Measurements from ENCODE around the gene AATF.
A peak's percentile ranks its signal among the peaks of the same experiment; 100 is the strongest.

DNA sequence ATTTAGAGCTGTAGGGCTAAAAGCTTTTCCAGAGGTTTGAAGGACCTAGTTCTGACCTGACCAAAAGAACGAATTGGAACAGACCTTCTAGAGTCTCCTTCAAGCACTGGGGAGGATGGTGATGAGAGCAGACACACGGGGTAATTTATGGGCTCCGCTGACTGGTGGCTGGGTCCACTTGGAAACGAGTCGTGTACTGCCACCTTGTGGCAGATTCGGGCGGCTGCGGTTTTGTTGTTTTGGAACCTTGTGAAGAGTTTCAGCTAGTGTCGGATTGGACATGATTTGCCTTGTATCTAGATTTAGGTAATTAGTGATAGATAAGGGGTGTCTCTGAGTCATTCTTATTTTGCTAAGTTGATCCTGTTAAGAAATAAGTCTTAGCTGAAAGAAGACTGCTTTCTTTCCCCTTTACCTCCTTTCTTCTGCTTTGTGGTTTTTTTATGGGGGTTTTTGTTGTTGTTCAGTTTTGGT lies 98.9 kb downstream of the AATF start:
- TF ChIP-seq FOXK2 (conservative IDR thresholded peaks at IDR 0.05 in 1 of 2, IDR thresholded peaks at IDR 0.05 in 1 of 2; ENCODE audit: low read depth in 2 of 2) (no peak), BHLHE40 (IDR thresholded peaks at IDR 0.05; ENCODE audit: low read length) (peak; percentile 42), POLR2A (conservative IDR thresholded peaks at IDR 0.05) (no peak), ZNF311 (CRISPR knock-in tag; IDR thresholded peaks at IDR 0.05) (no peak)
